Measurements from ENCODE around the gene RCN1.
"Not testable (repeated sequence)": the region's sequence is repeated elsewhere in the genome, so short reads cannot be mapped to it uniquely, and the experiment has no call there.

DNA sequence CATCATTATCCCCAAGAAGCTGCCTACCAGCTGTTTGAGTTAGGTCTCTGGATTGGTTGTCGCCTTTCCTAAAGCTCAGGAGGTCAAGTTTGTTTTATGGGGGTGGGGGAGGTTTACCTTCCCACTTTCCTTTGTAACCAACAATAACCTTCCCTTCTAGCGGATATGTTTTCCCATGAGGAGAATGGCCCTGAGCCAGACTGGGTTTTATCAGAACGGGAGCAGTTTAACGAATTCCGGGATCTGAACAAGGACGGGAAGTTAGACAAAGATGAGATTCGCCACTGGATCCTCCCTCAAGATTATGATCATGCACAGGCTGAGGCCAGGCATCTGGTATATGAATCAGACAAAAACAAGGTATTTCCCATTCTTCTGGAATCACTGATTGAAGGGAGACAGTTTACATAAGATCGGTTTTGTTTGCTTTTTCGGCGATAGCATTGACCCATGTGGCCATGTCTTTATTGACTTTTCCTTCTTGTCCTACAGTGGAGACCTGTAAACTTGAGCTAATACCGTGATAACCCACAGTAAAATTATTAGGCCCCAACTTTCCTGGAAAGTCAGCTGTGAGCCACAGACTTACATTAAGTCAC, 12.3 kb downstream of the RCN1 start:
- TF ChIP-seq, protein P1, sequence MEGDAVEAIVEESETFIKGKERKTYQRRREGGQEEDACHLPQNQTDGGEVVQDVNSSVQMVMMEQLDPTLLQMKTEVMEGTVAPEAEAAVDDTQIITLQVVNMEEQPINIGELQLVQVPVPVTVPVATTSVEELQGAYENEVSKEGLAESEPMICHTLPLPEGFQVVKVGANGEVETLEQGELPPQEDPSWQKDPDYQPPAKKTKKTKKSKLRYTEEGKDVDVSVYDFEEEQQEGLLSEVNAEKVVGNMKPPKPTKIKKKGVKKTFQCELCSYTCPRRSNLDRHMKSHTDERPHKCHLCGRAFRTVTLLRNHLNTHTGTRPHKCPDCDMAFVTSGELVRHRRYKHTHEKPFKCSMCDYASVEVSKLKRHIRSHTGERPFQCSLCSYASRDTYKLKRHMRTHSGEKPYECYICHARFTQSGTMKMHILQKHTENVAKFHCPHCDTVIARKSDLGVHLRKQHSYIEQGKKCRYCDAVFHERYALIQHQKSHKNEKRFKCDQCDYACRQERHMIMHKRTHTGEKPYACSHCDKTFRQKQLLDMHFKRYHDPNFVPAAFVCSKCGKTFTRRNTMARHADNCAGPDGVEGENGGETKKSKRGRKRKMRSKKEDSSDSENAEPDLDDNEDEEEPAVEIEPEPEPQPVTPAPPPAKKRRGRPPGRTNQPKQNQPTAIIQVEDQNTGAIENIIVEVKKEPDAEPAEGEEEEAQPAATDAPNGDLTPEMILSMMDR (IDR thresholded peaks at IDR 0.05) = not testable (repeated sequence)
- TF ChIP-seq POLR2A (IDR thresholded peaks at IDR 0.05) = not testable (repeated sequence)

Data from thyroid gland (tissue), 4 donors.